C4-2B (cell line): ENCODE data around the gene CD200R1L.

Experiments
- H3K27ac ChIP-seq: fragments of 450-650 bp; 2 replicates; pipeline ENCODE4 v1.5.1; 2017
- ZFX ChIP-seq: fragments of 450-650 bp; IDR thresholded peaks from 2 replicates; pipeline ENCODE4 v1.6.1; 2017
- TF ChIP-seq, protein P1 (sequence below): fragments of 450-650 bp; conservative IDR thresholded peaks from 2 replicates; pipeline ENCODE4 v1.5.1; 2017; ENCODE audit warnings: mild to moderate bottlenecking

The CD200R1L gene

DNA sequence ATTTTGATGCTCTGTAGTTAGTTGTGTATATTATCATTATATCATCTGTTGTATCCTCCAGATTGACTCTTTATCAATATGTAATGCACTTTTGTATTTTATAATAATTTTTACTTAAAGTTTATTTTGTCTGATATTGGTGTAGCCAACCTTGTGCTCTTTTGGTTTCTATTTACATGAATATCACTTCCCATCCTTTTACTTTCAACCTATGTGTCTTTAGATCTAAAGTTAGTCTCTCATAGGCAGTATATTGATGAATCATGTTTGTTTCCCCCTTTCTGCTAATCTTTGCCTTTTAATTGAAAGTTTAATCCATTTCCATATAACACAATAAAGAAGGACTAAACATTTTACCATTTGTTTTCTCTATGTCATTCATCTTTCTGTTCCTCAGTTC lies 28.1 kb upstream of the CD200R1L start:
- TF ChIP-seq, protein P1, sequence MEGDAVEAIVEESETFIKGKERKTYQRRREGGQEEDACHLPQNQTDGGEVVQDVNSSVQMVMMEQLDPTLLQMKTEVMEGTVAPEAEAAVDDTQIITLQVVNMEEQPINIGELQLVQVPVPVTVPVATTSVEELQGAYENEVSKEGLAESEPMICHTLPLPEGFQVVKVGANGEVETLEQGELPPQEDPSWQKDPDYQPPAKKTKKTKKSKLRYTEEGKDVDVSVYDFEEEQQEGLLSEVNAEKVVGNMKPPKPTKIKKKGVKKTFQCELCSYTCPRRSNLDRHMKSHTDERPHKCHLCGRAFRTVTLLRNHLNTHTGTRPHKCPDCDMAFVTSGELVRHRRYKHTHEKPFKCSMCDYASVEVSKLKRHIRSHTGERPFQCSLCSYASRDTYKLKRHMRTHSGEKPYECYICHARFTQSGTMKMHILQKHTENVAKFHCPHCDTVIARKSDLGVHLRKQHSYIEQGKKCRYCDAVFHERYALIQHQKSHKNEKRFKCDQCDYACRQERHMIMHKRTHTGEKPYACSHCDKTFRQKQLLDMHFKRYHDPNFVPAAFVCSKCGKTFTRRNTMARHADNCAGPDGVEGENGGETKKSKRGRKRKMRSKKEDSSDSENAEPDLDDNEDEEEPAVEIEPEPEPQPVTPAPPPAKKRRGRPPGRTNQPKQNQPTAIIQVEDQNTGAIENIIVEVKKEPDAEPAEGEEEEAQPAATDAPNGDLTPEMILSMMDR = no peak
- TF ChIP-seq ZFX = no peak
- no peak overlapping the region for H3K27ac ChIP-seq

DNA sequence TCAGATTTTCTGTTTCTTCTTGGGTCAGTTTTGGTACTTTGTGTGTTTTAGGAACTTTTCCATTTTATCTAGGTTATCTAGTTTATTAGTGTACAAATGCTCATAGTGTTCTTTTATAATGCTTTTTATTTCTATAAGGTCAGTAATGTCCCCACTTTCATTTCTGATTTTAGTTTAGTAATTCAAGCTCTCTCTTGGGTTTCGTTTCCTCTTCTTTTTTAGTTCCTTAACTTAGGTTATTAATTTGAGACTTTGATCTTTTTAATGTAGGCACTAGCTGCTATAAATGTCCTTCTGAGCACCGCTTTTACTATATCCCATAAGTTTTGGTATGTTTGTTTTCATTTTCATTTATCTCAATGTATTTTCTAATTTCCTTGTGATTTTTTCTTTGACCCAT lies 27.0 kb upstream of the CD200R1L start:
- no peak for TF ChIP-seq ZFX
- TF ChIP-seq, protein P1 = no peak
- no peak overlapping the region for H3K27ac ChIP-seq

DNA sequence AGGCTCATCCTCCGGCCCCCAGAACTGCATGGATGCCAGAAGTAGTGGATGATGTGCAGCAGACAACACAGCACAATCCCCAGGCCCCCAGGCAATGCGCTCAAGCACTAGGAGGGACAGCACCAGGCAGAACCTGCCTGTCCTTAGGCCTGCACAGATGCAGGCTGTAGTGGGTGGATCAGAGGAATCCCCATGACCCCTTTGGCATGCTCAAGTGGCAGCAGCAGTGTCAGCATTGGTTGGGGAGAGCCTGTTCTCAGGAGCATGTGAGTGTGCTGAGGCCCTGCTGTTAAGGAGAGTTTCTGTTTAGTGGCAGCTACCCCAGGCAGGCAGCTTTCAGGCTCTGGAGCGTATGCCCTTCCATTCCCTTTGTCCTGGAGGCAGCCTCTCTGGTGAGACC lies 25.1 kb upstream of the CD200R1L start:
- no peak overlapping the region for H3K27ac ChIP-seq
- TF ChIP-seq ZFX = no peak

DNA sequence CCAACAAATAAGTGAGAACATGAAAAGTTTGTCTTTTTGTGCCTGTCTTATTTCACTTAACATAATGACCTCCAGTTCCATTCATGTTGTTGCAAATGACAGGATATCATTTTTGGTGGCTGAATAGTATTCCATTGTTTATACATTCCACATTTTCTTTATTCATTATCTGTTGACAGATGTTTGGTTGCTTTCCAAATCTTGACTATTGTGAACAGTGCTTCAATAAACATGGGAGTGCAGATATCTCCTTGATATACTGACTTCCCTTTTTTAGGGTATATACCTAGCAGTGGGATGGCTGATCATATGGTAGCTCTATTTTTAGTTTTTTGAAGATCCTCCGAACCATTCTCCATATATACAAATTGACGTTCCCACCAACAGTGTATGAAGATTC lies 19.1 kb upstream of the CD200R1L start:
- no peak overlapping the region for H3K27ac ChIP-seq
- no peak for TF ChIP-seq ZFX
- TF ChIP-seq, protein P1 = no peak

DNA sequence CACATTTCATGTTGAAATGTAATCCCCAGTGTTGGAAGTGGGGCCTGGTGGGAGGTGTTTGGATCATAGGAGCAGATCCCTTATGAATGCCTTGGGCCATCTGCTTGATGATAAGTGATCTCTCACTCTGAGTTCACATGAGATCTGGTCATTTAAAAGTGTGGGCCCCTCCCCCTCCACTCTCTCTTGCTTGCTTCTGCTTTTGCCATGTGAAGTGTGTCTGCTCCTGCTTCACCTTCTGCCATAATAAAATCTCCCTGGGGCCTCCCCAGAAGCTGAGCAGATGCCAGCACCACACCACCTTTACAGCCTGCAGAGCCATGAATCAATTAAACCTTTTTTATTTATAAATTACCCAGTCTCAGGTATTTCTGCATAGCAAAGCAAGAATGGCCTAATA lies 14.2 kb upstream of the CD200R1L start:
- TF ChIP-seq, protein P1 = no peak
- TF ChIP-seq ZFX = no peak
- H3K27ac ChIP-seq = no peak overlapping the region

GRCh38 chr3:112858410-112859069 lies 11.9 kb upstream of the CD200R1L start:
- TF ChIP-seq, protein P1 = no peak
- TF ChIP-seq ZFX = no peak

DNA sequence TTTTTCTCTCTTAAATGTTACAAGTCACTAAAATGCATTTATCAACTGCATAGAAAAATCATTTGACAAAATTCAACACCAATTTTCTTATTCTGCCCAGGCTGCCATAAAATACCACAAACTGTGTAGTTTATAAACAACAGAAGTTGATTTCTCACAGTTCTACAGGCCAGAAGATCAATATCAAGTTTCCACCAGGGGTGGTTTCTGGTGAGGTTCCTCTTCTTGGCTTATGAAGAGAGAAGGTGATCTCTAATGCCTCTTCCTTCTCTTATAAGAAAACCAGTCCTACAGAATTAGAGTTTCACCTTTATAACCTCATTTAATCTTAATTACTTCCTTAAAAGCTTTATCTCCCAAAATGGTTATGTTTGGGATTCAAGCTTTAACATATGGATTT lies 10.9 kb upstream of the CD200R1L start:
- H3K27ac ChIP-seq = no peak overlapping the region

More at GRCh38 chr3:112858410-112859069, 11.9 kb upstream of the CD200R1L start:
- no peak overlapping the region for H3K27ac ChIP-seq

More for the DNA sequence above, 10.9 kb upstream of the CD200R1L start:
- no peak for TF ChIP-seq ZFX
- TF ChIP-seq, protein P1 = no peak
